HepG2 (cell line): ENCODE data around the gene TK2. TPM values are rescaled to one million over a fixed set of nuclear protein-coding genes. Genes with fewer than 3 reads are reported as not detected.

ENCODE experiments used
- GPBP1L1 ChIP-seq: sonication (generic); formaldehyde crosslinking; IDR thresholded peaks from 2 replicates; pipeline ENCODE4 v1.5.0; 2020; ENCODE audit warnings: mild to moderate bottlenecking, missing genetic modification reagents
- MBNL3 ChIP-seq: fragments of 250-450 bp; sonication (Bioruptor Pico); conservative IDR thresholded peaks from 2 replicates; pipeline ENCODE4 v1.8.0; 2022; ENCODE audit warnings: mild to moderate bottlenecking, inconsistent platforms
- NAIF1 ChIP-seq: sonication (generic); formaldehyde crosslinking; IDR thresholded peaks from 2 replicates; pipeline ENCODE4 v1.5.0; 2020; ENCODE audit warnings: mild to moderate bottlenecking, missing genetic modification reagents, borderline replicate concordance
- NFE2L1 ChIP-seq: sonication (generic); formaldehyde crosslinking; IDR thresholded peaks from 2 replicates; pipeline ENCODE4 v1.4.0; 2020; ENCODE audit warnings: missing genetic modification reagents, mild to moderate bottlenecking, borderline replicate concordance
- POLR2A ChIP-seq, 2 experiments: IDR thresholded peaks; 2 replicates each; pipeline ENCODE4 v1.6.1; 2011; ENCODE audit warnings: low read depth in 2 of 2, low read length in 2 of 2, mild to moderate bottlenecking in 1 of 2, moderate library complexity in 1 of 2; ENCODE audit not compliant: insufficient read depth in 1 of 2
- PRDM15 ChIP-seq: sonication (generic); formaldehyde crosslinking; IDR thresholded peaks from 2 replicates; pipeline ENCODE4 v1.4.0; 2020; ENCODE audit warnings: missing genetic modification reagents
- SNAI1 ChIP-seq: sonication (generic); formaldehyde crosslinking; IDR thresholded peaks from 2 replicates; pipeline ENCODE4 v1.5.0; 2020; ENCODE audit warnings: mild to moderate bottlenecking, missing genetic modification reagents, borderline replicate concordance
- YEATS4 ChIP-seq: sonication (generic); formaldehyde crosslinking; IDR thresholded peaks from 2 replicates; pipeline ENCODE4 v1.4.0; 2020; ENCODE audit warnings: missing genetic modification reagents, borderline replicate concordance
- ZFX ChIP-seq: sonication (generic); formaldehyde crosslinking; IDR thresholded peaks from 2 replicates; pipeline ENCODE4 v1.4.0; 2020; ENCODE audit warnings: mild to moderate bottlenecking, low read depth, missing genetic modification reagents, moderate library complexity
- ZNF431 ChIP-seq: sonication (generic); formaldehyde crosslinking; IDR thresholded peaks from 2 replicates; pipeline ENCODE4 v1.9.0; 2022; ENCODE audit warnings: missing genetic modification reagents, low read depth, mild to moderate bottlenecking, borderline replicate concordance
- ZNF546 ChIP-seq: sonication (generic); formaldehyde crosslinking; conservative IDR thresholded peaks from 2 replicates; pipeline ENCODE4 v1.8.1; 2023; ENCODE audit warnings: mild to moderate bottlenecking, missing genetic modification reagents
- polyA plus RNA-seq, 8 experiments: library from polyadenylated mRNA; depleted of rRNA in 3 of 8; stranded (reverse) in 7 of 8; unstranded in 1 of 8; fragments of >200 nt; fragmentation: Illumina TruSeq in 4 of 8; extraction: Trizol in 4 of 8; gene quantifications; 2 replicates each; pipeline versions ENCODE4 v1.2.1 to v1.2.3, GENCODE V29; 2011 to 2016; ENCODE audit warnings: low read depth in 4 of 8, missing spikeins in 1 of 8, mixed read lengths in 1 of 8; ENCODE audit not compliant: insufficient read depth in 1 of 8
- total RNA-seq, 5 experiments: library from RNA; depleted of rRNA; stranded (reverse); fragments of >200 nt; fragmentation: Illumina TruSeq; extraction: Trizol; gene quantifications; 2 replicates each; pipeline ENCODE4 v1.2.3, GENCODE V29; 2016; ENCODE audit warnings: low read depth in 1 of 5
- TF ChIP-seq, protein P1 (sequence below): sonication (generic); formaldehyde crosslinking; IDR thresholded peaks from 2 replicates; pipeline ENCODE4 v1.4.0; 2020; ENCODE audit warnings: missing genetic modification reagents
- TF ChIP-seq, protein P2 (sequence below): sonication (generic); IDR thresholded peaks from 2 replicates; pipeline ENCODE4 v1.6.1; 2016; ENCODE audit warnings: low read depth, borderline replicate concordance

Gene TK2
- total and polyA plus RNA-seq, 2 of the 13 experiments (the other 11 are each of a cell fraction or from before 2014, with no cell fraction given), result 18.7 to 21.0 TPM

GRCh38 chr16:66512272-66513110 is 37.4 kb downstream of the TK2 start (continued):
- TF ChIP-seq MBNL3 (CRISPR knock-in tag), result no peak
- TF ChIP-seq NAIF1 (CRISPR knock-in tag), result no peak
- TF ChIP-seq GPBP1L1, result no peak
- TF ChIP-seq, protein P1, sequence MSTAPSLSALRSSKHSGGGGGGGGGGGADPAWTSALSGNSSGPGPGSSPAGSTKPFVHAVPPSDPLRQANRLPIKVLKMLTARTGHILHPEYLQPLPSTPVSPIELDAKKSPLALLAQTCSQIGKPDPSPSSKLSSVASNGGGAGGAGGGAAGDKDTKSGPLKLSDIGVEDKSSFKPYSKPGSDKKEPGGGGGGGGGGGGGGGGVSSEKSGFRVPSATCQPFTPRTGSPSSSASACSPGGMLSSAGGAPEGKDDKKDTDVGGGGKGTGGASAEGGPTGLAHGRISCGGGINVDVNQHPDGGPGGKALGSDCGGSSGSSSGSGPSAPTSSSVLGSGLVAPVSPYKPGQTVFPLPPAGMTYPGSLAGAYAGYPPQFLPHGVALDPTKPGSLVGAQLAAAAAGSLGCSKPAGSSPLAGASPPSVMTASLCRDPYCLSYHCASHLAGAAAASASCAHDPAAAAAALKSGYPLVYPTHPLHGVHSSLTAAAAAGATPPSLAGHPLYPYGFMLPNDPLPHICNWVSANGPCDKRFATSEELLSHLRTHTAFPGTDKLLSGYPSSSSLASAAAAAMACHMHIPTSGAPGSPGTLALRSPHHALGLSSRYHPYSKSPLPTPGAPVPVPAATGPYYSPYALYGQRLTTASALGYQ (CRISPR knock-in tag), result no peak; the same call in 1 of the 2 replicates
- no peak for TF ChIP-seq ZNF546 (CRISPR knock-in tag)
- no peak for TF ChIP-seq PRDM15
- no peak for TF ChIP-seq NFE2L1 (CRISPR knock-in tag)
- 0 out of 2 replicates have a peak, but pooled peaks have one; percentile 17 for TF ChIP-seq ZFX
- no peak for TF ChIP-seq SNAI1 (CRISPR knock-in tag)
- TF ChIP-seq, protein P2, sequence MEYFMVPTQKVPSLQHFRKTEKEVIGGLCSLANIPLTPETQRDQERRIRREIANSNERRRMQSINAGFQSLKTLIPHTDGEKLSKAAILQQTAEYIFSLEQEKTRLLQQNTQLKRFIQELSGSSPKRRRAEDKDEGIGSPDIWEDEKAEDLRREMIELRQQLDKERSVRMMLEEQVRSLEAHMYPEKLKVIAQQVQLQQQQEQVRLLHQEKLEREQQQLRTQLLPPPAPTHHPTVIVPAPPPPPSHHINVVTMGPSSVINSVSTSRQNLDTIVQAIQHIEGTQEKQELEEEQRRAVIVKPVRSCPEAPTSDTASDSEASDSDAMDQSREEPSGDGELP, result no peak
- no peak; a peak in 1 of 4 replicates for TF ChIP-seq POLR2A (IDR thresholded peaks at IDR 0.05; ENCODE audit: insufficient read depth in 1 of 2, low read depth in 2 of 2, low read length in 2 of 2)
- no peak for TF ChIP-seq ZNF431 (CRISPR knock-in tag)
- TF ChIP-seq YEATS4 (CRISPR knock-in tag), result no peak; the same call in 1 of the 2 replicates
